IPS-NIHi11 (cell line): ENCODE data around the gene THADA.

Experiments
- DNase-seq: peaks from one replicate; pipeline ENCODE4 v3.0.0; 2012; ENCODE audit warnings: mixed read lengths, low spot score

THADA gene

DNA sequence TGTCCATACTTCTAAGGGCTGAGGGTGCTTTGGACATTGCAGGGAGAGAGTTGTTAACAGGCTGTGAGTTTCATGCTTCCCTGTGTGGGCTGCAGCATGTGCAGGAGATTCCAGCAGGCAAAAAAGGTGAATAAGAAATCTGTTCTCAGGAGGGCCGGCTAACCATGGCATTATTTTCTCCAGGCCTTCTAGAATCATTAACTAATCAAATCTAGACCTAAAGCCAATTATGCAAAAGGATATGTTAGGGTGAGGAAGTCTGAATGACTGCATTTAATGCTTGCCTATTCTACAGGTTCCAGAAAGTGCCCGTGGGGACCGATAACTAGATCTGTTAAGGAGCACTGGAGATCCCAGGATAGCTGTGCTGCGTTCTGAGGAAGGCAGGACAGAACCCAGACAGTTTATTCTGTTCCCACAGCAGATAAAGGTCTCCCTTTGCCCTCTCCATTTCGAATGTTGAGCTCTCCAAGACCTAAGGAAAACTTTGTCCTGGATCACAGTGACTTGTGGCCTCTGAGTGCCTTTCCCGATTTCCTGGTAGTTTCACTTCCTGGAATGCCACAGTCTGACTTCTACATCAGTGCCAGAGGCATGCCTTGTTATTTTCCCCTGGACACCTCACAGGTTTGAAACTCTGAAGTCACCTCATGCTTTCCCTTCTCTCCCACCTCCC, 319.4 kb downstream of the THADA start:
- no peak for DNase-seq

DNA sequence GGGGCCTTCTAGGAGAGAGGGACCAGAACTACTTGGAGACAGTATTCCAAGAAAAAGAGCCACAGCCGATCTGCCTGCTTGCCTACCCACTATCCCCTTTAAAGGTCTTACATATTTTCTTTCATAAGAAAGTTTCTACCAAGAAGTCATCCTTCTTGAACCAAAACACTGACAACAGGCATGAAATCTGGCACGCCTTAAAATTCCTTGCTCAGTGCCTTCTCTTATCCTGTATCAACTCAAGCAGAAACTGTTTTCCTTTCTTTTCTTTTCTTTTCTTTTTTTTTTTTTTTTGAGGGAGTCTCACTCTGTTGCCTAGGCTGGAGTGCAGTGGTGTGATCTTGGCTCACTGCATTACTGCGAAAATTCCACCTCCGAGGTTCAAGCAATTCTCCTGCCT, 321.1 kb downstream of the THADA start:
- no peak for DNase-seq

DNA sequence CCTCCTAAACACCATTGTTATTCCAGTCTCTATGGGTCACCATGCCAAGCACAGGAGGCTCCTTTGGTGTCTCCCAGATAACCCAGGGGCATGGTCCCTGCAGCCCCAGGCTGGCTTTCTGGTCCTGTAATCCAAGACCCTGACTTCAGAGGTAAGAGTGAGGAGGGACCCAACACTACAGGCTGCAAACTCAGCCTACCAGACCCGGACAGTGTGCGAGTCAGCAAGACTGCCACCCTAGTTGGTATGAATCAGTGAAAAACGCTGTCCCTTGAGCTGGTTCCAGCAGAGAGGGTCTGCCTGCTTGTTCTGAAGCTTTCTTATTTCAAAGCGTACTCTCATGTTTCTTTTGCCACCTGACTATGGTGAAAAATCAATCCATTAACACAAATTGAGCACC, 321.8 kb downstream of the THADA start:
- no peak for DNase-seq

DNA sequence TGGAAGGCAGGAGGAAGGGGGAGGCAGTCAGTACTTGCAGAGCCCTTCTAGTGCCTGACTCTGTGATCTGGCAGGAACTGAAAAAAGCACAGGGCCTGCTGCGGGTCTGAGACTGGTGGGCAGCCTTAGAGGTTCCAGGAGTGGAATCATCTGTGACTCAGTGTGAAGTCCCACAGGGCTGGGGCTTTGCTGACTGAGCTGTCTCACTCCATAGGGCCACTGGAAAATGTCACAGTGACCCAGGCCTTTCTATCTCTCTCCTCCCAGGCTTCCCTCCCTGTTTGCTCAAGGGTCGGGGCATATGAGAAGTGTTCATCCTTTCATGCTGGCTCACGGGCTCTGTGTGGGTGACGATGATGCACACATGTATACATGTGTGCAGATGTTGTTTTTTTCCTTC, 322.3 kb downstream of the THADA start:
- DNase-seq = no peak

DNA sequence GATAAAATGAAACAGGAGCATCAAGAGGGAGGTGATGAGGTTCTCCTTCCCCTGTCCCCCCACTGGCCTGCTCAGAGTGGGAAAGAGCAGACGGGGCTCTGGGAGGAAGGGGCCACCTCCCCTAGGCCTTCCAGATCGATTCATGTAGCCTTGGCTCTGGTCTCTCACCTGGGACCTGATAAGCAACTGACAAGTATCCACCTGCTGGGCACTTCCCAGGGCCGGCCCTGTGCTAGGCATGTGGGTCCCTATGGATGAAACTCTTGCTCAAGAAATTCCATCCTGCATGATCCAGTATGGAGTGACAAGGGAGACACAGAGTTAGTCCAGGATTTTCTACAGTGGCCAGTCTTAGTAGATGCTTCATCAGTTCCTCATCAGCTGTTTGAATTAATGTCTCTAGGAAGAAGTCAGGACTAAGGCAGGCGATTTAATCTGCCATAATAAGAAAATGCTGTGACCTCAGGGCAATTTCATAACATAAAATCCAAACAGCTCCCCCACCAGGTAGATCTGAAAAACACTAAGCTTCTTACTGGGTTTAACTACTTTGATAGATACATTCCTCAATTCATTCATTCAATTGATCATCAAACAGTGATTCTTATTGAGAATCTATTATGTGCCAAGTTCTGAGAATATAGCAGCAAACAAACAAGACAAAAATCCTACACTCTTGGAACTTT, 324.8 kb downstream of the THADA start:
- DNase-seq = no peak

DNA sequence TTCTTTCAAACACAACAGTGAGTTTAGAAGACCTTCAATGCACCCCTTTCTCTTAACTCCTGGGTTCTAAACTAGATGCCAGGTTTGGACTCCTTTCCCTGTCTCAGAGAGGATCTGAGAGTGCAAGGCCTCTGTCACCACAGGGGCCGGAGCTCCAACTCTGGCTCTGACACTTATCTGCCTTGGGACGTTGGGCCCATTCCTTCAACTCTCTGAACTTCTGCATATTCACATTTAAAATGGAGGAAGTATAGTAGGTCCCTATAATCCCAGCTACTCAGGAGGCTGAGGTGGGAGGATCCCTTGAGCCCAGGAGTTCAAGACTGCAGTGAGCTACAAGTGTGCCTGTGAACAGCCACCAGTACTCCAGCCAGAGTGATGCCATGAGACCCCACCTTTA, 325.4 kb downstream of the THADA start:
- no peak for DNase-seq

DNA sequence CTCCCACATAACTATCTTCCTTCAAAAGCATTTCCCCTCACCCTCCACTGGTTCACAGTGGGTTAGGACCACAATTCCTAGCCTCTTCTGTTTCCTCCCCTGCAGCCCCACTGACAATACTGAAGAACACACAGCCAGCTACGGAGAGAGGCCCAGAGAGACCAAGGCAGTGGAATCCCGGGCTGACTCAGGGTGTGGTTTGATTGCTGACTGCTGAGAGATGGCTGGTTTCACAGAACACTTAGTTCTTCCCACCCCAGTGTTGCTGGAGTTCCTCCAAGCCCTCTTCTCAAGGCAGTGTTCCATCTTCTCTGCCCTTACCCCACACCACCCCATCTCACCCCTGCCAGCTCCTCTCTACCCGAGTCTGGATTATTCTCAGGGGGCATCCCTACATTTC, 326.1 kb downstream of the THADA start:
- no peak for DNase-seq

DNA sequence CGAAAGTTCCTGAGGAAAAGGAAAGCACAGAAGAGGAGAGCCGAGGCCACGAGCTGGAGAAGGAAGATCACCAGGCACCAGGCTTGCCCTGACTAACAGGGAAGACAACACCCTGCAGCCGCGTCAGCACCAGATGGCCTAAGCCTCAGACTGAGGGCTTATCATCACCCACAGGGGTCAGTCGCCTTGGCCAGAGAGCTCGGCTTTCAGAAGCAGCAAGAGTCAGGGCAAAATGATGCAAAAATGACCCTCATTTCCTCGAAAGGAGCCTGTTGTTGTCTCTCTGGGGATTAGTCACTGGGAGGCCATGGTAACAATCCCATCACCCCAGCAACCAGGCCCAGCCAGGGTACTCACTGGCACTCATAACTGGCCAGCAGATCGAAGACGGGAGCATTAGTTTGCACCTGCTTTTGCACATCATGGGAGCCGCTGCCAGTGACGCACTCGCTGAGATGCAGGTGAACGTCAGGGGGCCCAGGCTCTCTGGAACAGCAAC, 326.7 kb downstream of the THADA start:
- DNase-seq = no peak

DNA sequence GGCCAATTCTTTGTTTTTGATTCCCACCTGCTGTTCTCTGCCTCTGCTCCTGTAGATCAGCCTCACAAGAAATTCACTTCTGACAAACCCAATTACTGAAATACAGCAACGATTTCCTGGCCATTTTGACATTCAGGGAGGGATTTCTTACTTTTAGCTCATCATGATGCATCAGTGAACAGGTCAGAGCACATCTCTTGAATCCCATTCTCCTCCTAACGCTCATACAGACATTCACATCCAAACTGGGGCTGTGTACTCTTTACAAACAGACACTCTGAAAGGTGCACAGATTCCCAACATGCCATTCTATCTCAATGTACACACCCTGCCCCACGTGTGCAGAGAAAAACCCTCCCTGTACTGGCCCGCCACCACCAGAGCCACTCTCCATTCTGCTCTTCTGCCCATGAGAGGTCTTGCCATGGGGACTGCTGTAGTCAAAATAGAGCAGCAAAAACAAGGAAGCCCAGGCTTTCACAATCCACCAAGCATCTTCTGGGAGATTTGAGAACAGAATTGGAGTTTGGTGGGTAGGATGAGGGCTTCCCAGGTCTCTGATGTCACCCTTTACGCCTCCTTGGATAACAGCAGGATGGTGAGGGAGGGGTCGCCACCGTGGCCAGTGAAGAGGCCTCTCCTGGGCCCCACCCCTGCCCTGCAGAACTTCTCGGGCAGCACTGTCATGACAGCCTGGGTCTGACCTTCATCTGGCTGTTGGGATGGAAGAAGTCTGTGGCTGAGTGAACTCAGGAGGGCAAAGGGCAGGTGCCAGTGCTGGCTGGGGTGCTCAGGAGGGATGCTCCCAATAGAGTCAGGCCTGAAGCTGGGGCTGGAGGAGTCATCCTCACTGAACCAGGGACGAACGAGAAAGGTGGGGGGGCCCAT, 327.5 kb downstream of the THADA start:
- DNase-seq = no peak

DNA sequence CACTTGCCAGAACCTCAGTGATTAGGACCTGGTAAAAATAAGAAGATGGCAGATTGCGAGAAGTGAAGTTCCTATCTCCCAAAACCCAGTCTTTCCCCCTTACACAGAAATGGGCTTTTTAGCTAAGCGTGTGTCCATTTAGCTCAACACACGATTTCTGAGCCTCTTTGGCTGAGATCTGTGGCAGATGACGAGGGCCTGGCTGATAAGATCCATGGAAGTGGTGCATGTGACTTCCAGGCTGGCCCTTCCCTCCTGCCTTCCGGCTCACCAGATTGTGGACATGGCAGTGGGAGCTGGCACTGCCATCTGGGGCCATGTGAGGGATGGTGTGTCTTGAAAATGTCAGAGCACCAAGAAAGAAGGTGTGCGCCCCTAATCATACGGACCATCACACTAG, 328.5 kb downstream of the THADA start:
- DNase-seq = no peak

DNA sequence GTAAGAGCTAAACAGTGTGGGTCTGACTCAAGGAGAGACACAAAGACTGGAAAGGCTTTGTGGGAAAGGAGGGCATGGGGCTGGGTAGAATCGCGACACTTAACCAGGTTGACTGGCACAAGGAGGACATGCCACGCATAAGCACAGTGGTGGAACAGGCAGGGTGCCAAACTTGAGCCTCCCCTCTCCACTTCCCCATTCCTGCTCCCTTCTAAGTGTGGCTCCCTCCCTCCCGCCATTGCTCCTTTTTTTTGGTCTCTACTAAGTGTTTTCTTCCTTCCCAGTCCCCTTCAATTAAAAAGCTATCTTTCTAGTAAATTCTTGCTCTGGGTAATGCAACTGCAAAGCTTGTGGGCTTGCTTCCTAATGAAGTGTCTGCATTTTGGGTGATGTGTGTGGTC, 329.1 kb downstream of the THADA start:
- no peak for DNase-seq

DNA sequence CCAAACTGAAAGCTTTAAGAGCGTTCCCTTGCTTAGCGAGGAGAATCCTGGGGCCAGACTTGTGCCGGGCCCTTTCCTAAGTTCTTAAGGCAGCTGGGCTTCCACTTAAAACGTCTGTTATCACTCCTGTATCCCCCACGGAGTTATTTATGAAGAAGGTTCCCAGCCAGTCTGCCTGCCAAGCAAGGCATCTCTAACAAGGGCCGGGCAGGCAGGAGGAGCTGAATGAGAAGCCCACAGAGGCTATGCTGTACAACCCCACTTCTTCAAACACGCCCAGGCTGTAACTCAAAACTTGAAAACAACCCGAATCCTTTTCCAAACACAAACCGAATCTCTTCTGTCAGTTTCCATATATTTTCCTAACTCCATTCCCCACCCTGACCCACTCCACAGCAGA, 330.4 kb downstream of the THADA start:
- no peak for DNase-seq

DNA sequence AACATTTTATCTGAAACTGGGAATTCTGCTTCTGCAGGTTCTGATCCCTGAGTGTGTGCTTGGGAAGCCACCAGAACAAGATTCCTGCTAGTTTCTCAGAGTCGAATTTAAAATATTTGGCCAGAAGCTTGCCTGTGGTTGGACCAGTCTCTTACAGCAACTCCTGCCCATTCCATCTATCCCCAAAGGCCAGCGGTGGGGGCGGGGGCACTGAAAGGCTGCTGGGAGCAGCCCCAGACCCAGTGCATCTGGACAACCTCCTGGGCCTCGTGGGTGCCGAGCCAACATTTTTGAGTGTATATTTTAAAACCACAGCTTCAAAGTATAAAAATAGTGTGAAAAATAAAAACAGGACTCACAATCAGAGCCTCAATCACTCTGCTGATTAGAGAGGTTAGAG, 330.8 kb downstream of the THADA start:
- DNase-seq = no peak

DNA sequence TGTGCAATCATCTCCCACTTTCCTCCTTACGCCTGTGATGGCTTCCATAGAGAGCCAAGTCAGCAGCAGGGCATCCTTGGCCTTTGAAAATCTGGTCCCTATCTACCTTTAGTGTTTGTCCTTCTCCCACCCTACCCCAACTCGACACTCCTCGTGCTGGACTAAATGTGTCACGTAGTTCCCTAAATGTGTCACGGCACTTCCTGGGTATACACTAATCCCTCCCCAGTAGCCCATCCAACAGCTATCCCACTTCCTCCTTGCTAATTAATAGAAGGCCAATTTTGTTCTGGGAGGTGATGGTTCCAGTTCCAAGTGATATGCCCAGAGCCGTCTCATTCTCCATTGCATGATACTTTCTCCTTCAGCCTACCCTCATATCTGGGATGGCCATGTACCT, 332.9 kb downstream of the THADA start:
- DNase-seq = no peak

DNA sequence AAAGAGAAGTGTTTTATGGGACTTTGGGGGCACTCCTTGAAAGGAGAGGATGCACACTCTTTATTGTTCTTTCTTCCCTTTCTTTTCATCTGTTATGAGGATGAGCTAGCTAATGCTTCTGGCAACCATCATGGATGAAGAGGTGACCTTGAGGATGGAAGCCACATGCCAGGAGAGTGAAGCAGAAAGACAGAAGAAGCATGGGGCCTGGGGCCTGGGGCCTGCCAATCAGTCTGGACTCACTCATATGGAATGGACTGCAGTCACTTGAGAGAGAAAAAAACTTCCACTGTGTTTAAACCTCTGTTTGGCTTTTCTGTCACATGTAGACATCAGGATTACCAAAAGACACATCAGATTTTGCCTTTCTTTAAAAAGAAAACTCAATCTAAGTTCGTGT, 333.6 kb downstream of the THADA start:
- no peak for DNase-seq

DNA sequence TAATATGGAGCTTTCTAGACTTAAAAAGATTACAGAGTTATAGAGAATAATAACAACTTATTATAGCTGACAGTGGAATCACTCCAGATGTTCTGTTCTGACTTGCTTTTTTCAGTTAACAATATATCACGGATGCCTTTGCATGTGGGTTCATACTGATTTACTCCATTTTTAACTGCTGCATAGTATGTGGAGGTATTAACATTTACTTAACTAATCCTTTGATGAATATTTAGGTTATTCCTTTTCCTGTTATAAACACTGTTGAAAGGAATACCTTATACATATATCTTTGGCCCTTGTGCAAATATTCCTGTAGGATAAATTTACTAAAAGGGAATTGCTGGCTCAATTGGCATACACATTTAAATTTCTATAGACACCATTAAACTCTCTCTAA, 336.3 kb downstream of the THADA start:
- no peak for DNase-seq

DNA sequence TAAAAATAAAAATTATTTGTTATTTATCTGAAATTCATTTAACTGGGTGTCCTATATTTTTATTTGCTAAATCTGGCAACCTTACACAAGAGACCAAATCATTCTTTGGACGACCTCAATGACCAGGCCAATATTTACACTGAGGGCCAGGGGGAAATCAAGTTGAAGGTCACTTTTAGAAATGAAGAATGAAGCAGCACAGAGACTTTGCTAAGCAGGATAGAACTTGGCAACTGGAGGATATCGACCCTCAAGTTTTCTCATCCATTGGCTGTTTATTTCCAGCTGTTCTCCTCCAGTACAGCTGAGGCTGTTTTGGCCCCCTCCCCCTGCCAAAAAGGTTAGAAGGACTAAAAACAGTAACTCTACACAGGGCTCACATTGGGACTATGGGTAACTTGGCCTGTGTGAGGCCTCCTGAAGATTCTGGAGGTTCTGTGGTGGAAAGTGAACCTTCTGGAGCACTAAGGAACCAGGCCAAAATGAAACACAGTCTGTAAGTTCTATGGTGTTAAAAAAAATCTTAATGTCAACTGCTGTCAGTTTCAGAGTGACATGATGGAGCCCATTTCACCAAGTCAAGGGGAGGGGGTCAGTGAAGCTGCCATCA, 337.2 kb downstream of the THADA start:
- no peak for DNase-seq

DNA sequence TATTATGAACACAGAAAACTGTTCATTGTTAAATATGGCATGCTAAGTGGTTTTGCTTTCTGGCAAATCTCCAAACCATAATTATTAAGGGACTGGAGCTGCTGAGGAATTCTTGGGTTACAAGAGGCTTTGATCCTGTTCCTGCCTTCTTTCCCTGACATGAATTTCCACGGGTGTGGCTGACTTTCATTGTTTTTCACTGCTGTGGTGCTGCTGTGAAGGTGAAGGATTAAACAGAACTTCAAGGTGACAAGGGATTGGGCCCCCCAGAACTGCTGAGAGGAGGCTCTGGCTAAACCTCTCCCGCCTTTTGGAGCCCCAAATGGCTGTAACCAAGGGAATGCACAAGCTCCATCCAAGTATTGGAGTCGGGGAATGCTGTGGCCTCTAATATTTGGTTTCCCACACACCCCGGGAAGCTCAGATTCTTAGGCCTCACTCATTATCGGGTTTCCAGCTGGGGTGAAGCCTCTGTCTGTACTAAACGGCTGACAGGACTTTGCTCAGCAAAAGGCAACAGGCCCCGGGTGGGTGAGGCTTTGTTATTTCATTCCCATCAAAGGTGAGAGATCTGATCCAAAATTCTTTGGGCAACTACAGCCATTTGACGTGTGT, 340.4 kb downstream of the THADA start:
- no peak for DNase-seq

DNA sequence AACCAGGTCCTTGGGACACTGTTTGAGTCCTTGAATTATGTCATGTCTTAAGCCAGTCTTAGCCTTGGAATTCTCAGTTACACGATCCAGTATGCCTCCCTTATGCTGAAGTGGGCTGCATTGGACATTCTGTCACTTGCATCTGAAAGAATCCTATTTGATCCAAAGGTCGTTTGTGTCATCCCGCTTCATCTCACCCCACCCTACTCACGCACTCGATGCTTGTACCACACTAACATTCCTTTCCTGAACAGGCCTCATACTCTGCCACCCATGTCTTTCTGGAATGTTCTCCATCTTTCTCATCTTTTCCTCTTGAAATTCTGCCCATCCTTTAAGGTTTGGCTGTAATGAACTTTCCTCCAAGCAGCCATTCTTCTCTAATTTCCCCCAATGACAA, 341.5 kb downstream of the THADA start:
- no peak for DNase-seq

DNA sequence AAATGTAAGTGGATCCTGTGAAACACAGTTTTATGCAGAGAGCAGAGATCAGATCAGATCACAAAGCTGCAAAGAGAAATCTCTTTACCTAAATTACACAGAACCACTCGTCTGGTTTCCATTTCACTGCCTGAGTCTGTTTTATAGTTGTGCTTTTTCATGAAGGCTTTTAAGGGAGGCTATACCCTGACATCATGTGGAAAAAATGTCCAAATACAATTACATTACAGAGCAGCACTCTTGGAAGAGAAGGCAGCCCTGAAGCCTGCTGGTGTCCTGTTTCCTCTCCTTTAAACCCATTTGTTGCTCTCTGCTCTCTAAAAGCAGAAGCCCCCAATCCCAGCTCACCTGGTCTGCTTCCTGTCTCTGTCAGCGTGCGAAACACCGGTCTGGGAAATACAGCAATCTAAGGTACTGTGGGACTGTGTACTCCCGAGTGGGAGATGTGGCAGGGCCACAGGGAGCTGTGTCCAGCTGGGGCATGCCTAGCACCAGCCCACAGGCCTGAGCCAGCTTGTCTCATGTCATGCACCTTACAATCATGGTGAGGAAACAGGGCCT, 344.6 kb downstream of the THADA start:
- DNase-seq = peak; percentile 49

DNA sequence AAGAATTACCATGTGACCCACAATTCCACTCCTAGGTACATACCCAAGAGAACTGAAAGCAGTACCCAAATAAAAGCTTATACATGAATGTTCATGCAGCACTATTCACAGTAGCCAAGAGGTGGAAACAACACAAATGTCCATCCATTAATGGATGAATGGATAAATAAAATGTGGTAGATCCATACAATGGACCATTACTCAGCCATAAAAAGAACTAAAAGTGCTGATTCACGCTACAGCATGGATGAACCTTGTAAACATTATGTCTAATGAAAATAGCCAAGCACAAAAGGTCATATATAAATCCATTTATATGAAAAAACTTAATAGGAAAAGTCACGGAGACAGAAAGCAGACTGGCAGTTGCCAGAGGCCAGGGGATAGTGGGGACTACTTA, 345.8 kb downstream of the THADA start:
- DNase-seq = no peak

DNA sequence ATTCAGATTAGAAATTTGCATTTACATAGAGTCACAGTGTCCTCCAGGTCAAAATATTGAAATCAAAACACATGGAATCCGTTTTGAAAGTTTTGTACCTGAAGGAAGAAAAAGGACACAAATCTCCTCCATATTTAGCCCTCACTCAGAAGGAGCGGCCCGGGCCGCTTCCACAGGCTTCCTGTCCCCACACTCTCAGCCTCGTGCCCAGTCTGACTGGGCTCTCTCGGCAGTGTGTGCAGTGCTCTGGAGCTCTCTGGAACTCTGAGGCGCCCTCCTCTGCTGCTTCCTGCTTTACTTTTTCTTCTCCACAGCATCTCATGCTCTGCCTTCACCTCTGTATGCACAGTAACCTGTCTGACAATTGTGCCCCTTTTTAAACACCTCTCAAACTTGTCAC, 347.2 kb downstream of the THADA start:
- DNase-seq = no peak
